HG03095 (cell line): ENCODE data around the gene ZNF277.

ENCODE experiments used
- ATAC-seq: cut with Tn5 transposase; IDR thresholded peaks from one replicate; pipeline ENCODE4 v1.9.1; 2021; ENCODE audit warnings: moderate library complexity; ENCODE audit not compliant: unreplicated experiment

Gene ZNF277

DNA sequence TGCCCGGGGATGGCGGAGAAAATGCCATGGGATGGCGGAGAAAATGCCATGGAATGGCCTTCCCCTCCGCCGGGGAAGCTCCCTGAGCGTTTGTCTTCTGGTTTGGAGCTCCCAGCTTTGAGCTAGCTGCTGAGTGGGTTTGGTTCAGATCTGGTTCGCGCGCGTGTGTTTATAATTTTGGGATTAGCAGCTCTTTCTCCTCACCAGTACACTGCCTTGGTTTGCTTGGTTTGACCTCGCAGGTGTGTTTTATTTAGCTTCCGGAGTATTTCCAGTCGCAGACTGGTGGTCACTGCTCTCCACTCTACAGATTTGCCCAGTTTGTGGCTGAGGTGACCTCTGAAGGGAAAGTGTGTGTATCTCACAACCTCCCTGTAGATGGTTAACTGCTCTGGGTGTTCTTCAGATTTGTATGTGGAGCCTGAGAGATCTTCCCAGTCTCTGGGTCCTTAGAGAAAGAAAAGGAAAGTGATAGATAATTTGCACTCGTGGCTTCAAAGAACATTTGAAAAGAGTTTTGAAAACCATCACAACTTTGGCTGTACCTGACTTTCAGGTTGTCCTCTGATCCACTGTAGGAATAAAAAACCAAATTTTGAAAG, 597 bp downstream of the ZNF277 start:
- no peak for ATAC-seq

GRCh38 chr7:112207765-112208164, 1.3 kb downstream of the ZNF277 start:
- ATAC-seq = no peak

DNA sequence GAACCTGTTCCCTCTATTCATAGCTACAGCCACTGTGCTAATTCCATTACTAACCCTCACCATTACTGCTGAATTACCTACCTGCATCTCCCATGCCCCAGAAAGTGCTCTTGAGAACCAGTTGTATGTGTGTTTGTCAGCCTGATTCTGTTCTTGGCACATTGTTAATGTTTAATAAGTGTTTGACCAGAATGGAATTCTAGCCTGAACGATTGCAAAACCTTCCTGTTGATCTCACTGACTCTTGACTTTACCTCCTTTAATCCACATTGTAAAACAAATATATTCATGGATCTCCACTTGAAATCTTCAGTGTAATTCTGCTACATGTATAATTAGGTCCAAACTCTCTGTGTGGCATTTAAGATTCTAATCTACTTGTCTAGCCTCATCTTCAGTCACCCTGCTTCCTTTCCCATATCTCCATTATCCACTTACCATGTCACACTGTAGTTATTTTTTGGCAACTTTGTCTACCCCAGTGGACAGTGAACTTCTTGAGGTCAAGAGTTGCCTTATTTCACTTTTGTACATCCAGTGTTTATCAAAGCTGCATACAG, 4.9 kb downstream of the ZNF277 start:
- ATAC-seq = no peak

DNA sequence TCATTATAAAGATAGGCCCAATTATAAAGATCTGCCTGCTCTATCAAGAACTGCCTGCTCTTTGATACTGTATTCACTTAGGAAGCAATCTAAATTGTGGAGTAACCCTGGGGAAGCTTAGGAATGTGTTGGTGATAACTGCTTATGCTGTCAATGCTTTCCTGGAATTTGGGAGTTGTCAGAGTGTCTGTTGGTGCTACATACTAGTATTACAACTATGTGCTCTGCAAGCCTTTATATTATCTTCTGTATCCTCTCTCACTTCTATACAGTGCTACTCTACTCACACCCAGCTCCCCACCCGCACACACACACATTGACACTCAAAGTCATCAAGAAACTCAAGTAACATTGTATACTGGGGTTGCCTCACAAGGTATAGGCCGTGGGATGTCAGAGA, 6.1 kb downstream of the ZNF277 start:
- ATAC-seq = no peak

- ATAC-seq = no peak
Observed at GRCh38 chr7:112213735-112214134, 7.2 kb downstream of the ZNF277 start.

GRCh38 chr7:112214268-112214667, 7.8 kb downstream of the ZNF277 start:
- ATAC-seq = no peak

DNA sequence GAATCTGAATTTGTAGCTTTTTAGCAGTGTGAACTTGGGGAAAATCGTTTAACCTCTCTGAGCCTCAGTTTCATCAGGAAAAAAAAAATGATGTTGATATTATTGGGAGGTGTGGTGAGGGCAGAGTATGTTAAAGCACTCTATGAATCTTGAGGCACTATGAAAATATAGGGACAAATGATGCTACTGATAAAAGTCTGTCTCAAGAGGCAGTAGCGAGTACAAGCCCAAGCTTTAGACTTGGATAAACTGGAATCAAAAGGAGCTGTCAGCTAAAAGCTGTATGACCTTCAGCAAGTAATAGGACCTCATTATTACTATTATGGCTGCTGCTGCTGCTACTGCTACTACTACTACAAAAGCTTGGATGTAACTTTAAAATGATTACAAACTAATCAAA, 8.4 kb downstream of the ZNF277 start:
- no peak for ATAC-seq

GRCh38 chr7:112215787-112216186, 9.3 kb downstream of the ZNF277 start:
- no peak for ATAC-seq

- no peak for ATAC-seq
Observed at GRCh38 chr7:112220877-112221434, 14.5 kb downstream of the ZNF277 start.

GRCh38 chr7:112223310-112223709, 16.8 kb downstream of the ZNF277 start:
- no peak for ATAC-seq

DNA sequence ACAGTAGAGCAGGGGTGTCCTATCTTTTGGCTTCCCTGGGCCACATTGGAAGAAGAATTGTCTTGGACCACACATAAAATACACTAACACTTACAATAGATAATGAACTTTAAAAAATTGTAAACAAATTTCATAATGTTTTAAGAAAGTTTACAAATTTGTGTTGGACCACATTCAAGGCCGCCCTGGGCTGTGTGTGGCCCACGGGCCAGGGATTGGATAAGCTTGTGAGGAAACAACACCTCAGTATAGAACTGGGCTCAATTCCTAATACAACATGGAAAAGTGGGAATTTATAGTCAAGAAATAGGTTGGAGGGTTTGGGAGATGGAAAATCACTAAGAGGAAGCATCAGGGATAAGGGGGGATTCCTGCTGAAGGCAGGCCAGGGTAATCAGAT, 17.7 kb downstream of the ZNF277 start:
- ATAC-seq = no peak

DNA sequence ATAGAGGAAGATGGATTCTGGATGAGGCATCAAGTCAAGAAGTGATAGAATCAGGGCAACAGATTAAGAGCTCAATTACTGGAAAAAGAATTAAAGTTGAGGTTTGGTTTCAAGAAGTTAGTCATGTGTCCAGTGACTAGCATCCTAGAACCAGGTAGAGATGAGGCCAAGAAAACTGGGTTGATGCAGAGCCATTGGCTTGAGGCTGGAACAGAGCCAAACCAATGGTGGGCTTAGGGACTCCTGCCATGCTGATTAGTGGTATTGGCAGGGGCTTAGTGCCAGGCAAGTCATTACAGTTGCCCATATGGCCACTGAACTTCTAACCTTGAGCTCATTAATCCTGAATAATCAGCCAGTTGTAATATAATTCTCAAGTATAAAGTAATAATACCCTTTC, 18.5 kb downstream of the ZNF277 start:
- ATAC-seq = no peak

- no peak for ATAC-seq
Observed at GRCh38 chr7:112226701-112227276, 20.3 kb downstream of the ZNF277 start.

DNA sequence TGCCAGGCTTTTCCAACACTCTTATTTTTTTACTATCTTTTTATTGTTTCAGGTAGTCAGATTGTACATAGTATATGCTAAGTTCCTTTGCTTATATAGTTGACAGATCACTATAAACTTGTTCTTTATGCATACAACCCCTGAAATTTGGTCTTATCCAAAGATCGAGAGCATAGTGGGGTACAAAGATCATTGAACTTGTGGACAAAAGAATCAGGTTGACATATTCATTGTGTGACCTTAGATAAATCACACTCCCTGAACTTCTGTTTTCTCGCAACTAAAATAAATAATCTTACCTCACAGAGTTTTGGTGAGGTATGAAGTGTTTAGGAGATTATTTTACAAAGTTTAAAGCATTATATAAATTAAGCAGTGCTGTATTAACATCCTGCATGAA, 22.1 kb downstream of the ZNF277 start:
- no peak for ATAC-seq

- no peak for ATAC-seq
Observed at GRCh38 chr7:112232212-112232978, 25.9 kb downstream of the ZNF277 start.

- ATAC-seq = no peak
Observed at GRCh38 chr7:112233048-112233697, 26.7 kb downstream of the ZNF277 start.

GRCh38 chr7:112234147-112234546, 27.7 kb downstream of the ZNF277 start:
- ATAC-seq = no peak

DNA sequence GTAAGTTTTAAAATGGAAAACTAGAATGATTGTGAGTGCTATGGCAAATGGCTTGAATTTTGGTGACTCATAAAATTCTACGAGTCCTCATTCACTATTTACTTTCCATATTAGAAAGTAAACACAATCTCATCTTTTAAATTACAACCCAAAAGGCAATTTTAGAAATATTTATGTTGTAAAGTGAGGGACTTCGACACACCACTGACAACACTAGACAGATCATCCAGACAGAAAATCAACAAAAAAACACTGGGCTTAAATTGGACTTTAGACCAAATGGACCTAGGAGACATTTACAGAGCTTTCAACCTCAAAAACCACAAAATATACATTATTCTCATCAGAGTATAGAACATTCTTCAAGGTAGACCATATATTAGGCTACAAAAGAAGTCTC, 30.1 kb downstream of the ZNF277 start:
- no peak for ATAC-seq

GRCh38 chr7:112238330-112238729, 31.8 kb downstream of the ZNF277 start:
- ATAC-seq = no peak

DNA sequence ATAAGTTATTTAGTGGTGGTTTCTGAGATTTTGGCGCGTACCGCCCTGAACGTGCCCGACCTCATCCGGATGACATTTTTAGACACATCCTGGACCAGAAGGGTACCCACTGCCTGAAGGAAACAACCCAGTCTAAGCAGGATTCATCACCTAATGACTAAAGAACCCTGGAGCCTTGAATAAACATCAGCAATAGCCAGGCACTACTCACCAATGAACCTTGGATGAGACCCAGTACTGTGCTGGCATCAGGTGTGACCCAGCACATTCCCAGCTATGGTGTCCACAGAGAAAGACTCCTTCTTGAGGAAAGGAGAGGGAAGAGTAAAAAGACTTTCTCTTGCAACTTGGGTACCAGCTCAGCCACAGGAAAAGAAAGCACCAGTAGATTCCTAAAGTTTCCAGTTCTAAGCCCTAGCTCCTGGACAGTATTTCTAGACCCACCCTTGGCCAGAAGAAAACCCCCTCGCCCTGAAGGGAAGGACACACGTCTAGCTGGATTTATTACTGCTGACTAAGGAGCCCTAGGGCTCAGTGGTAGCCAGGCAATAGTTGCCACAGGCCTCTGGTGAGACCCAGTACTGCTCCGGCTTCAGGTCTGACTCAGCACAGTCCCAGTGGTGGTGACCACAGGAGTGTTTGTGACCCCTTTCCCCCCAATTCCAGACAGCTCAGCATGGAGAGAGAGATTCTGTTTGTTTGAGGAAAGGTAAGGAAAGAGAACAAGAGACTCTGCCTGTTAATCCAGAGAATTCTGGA, 32.5 kb downstream of the ZNF277 start:
- no peak for ATAC-seq

GRCh38 chr7:112248598-112248997, 42.1 kb downstream of the ZNF277 start:
- ATAC-seq = no peak
